ENCODE data around the gene COPS7B. TPM values are rescaled to one million over a fixed set of nuclear protein-coding genes. Genes with fewer than 3 reads are reported as not detected.
"Not testable (repeated sequence)": the region's sequence is repeated elsewhere in the genome, so short reads cannot be mapped to it uniquely, and the experiment has no call there.

COPS7B gene
- 10 to 100 TPM; 25.4 to 34.1 (median 29.4) TPM for total RNA-seq
- long read RNA-seq, donor 1, transcript COPS7B-201 (7 exons, 2,544 nt): major isoform, 20 of 26 reads
- long read RNA-seq, donor 1, partial matches to known transcripts: 3 of 26 reads
- long read RNA-seq, donor 1, other reads (novel, unspliced or antisense): 0 of 26 reads
- long read RNA-seq, donor 2, transcript COPS7B-201 (7 exons, 2,544 nt): major isoform, 9 of 11 reads
- long read RNA-seq, donor 2, partial matches to known transcripts: 0 of 11 reads
- long read RNA-seq, donor 2, other reads (novel, unspliced or antisense): 1 of 11 reads

- DNase-seq (peak; percentile 78 to 89 (median 85)), ATAC-seq (peak; percentile 82)
- peaks cover 33% of the 10 kb centered on the region for H3K4me1 ChIP-seq (ENCODE audit: low read depth)
- no peak for TF ChIP-seq CTCF (IDR thresholded peaks at IDR 0.05)
- no peaks in the 10 kb centered on the region for H3K9me3 ChIP-seq
- H3K36me3 ChIP-seq (ENCODE audit: low read depth): no peaks in the 10 kb centered on the region
- intact Hi-C loops (cut with DNase I, micrococcal nuclease): no loop called here
- peak within 1 kb of the TSS; percentile 77 for H3K4me3 ChIP-seq
These were observed at the start of gene COPS7B for GRCh38 chr2:231786177-231786916. TSS of gene COPS7B (plus strand) at chr2:231786445. CDS start at chr2:231788571, 2,126 bp downstream.

GRCh38 chr2:231737761-231738160, 48.5 kb upstream of the COPS7B start:
- Histone ChIP-seq H3K4me1 (ENCODE audit: low read depth) (no peaks in the 10 kb centered on the region), H3K4me3 (no peak overlapping the region), H3K9me3 (no peaks in the 10 kb centered on the region), H3K36me3 (ENCODE audit: low read depth) (no peaks in the 10 kb centered on the region)
- TF ChIP-seq CTCF (IDR thresholded peaks at IDR 0.05): no peak
- ATAC-seq (no peak), DNase-seq (no peak)
- intact Hi-C loops (cut with DNase I, micrococcal nuclease): no loop called here

- no peak for ATAC-seq
- H3K4me1 ChIP-seq (ENCODE audit: low read depth): no peaks in the 10 kb centered on the region
These were observed 42.7 kb upstream of the COPS7B start for GRCh38 chr2:231743376-231744116.

GRCh38 chr2:231745303-231746038, 40.8 kb upstream of the COPS7B start:
- no peak for DNase-seq
- H3K9me3 ChIP-seq: no peaks in the 10 kb centered on the region
- no peaks in the 10 kb centered on the region for H3K36me3 ChIP-seq (ENCODE audit: low read depth)
- no peaks in the 10 kb centered on the region for H3K4me1 ChIP-seq (ENCODE audit: low read depth)
- no peak overlapping the region for H3K4me3 ChIP-seq
- intact Hi-C loops (cut with DNase I, micrococcal nuclease): no loop called here
- no peak for ATAC-seq
- TF ChIP-seq CTCF (IDR thresholded peaks at IDR 0.05): no peak

More at GRCh38 chr2:231743376-231744116, 42.7 kb upstream of the COPS7B start:
- Histone ChIP-seq H3K4me3 (no peak overlapping the region), H3K36me3 (ENCODE audit: low read depth) (no peaks in the 10 kb centered on the region), H3K9me3 (no peaks in the 10 kb centered on the region)
- intact Hi-C loops (cut with DNase I, micrococcal nuclease): no loop called here
- TF ChIP-seq CTCF (IDR thresholded peaks at IDR 0.05): no peak
- DNase-seq: no peak

- H3K9me3 ChIP-seq; ATAC-seq; H3K36me3 ChIP-seq (ENCODE audit: low read depth); H3K4me3 ChIP-seq; intact Hi-C loops (cut with DNase I, micrococcal nuclease); H3K4me1 ChIP-seq (ENCODE audit: low read depth): not testable (repeated sequence)
- DNase-seq: peak in 1 of 3 donors; percentile 39
These were observed 37.9 kb upstream of the COPS7B start for GRCh38 chr2:231748153-231748896.

- intact Hi-C loops (cut with DNase I, micrococcal nuclease); DNase-seq; H3K4me3 ChIP-seq; H3K9me3 ChIP-seq; H3K4me1 ChIP-seq (ENCODE audit: low read depth); ATAC-seq; H3K36me3 ChIP-seq (ENCODE audit: low read depth): not testable (repeated sequence)
These were observed 37.2 kb upstream of the COPS7B start for GRCh38 chr2:231749016-231749415.
